Liver (tissue), 9 donors: ENCODE data around the gene ETS2. TPM values are rescaled to one million over a fixed set of nuclear protein-coding genes. Genes with fewer than 3 reads are reported as not detected.
A peak's percentile ranks its signal among the peaks of the same experiment; 100 is the strongest.

Experiments used
- DNase-seq: peaks from one replicate; pipeline ENCODE4 v3.0.0-alpha.2; 2017; ENCODE audit warnings: low spot score
- H3K27ac ChIP-seq, 2 donors: one replicate each; pipeline ENCODE4 v1.7.0; 2013; ENCODE audit warnings: inconsistent platforms in 2 of 2, low read length in 2 of 2, control low read depth in 1 of 2, low read depth in 1 of 2, mild to moderate bottlenecking in 1 of 2
- H3K27me3 ChIP-seq, 4 donors: one replicate each; pipeline versions ENCODE4 v1.6.1 to v1.7.0; 2013; ENCODE audit warnings: low read length in 3 of 4, inconsistent platforms in 1 of 4, mild to moderate bottlenecking in 1 of 4, moderate library complexity in 1 of 4; ENCODE audit not compliant: control insufficient read depth in 4 of 4, insufficient read depth in 4 of 4
- H3K36me3 ChIP-seq, 4 donors: one replicate each; pipeline versions ENCODE4 v1.6.1 to v1.7.0; 2013; ENCODE audit warnings: low read length in 3 of 4, mild to moderate bottlenecking in 3 of 4, low read depth in 1 of 4, moderate library complexity in 1 of 4; ENCODE audit not compliant: control insufficient read depth in 4 of 4, insufficient read depth in 3 of 4
- H3K4me1 ChIP-seq, 4 donors: one replicate each; pipeline versions ENCODE4 v1.6.1 to v1.7.0; 2013; ENCODE audit warnings: low read length in 3 of 4, mild to moderate bottlenecking in 3 of 4, moderate library complexity in 1 of 4; ENCODE audit not compliant: control insufficient read depth in 4 of 4, insufficient read depth in 4 of 4
- H3K4me3 ChIP-seq, 3 donors: one replicate each; pipeline versions ENCODE4 v1.6.1 to v1.7.0; 2013; ENCODE audit warnings: low read length in 3 of 3, control low read depth in 1 of 3, low read depth in 1 of 3, mild to moderate bottlenecking in 1 of 3
- H3K9ac ChIP-seq, 2 donors: one replicate each; pipeline ENCODE4 v1.7.0; 2013; ENCODE audit warnings: low read length in 2 of 2, mild to moderate bottlenecking in 2 of 2, moderate library complexity in 2 of 2, control low read depth in 1 of 2, low read depth in 1 of 2
- H3K9me3 ChIP-seq, 4 donors: one replicate each; pipeline versions ENCODE4 v1.6.1 to v1.7.0; 2013; ENCODE audit warnings: low read length in 3 of 4; ENCODE audit not compliant: control insufficient read depth in 4 of 4
- EGR1 ChIP-seq, 2 donors: IDR thresholded peaks; 2 replicates each; pipeline ENCODE4 v1.6.1; 2016 to 2018; ENCODE audit warnings: antibody characterized with exemption in 2 of 2, low read depth in 2 of 2
- FOXA1 ChIP-seq: IDR thresholded peaks from 2 replicates; pipeline ENCODE4 v1.6.1; 2016; ENCODE audit warnings: antibody characterized with exemption
- FOXA2 ChIP-seq: IDR thresholded peaks from 2 replicates; pipeline ENCODE4 v1.6.1; 2016; ENCODE audit warnings: antibody characterized with exemption
- GABPA ChIP-seq, 2 donors: IDR thresholded peaks in 1 of 2; conservative IDR thresholded peaks in 1 of 2; 2 replicates each; pipeline ENCODE4 v1.6.1; 2016; ENCODE audit warnings: antibody characterized with exemption in 2 of 2, mild to moderate bottlenecking in 1 of 2, moderate library complexity in 1 of 2
- HNF4A ChIP-seq, 2 donors: conservative IDR thresholded peaks; 2 replicates each; pipeline ENCODE4 v1.6.1; 2016; ENCODE audit warnings: antibody characterized with exemption in 2 of 2, mild to moderate bottlenecking in 2 of 2
- HNF4G ChIP-seq: IDR thresholded peaks from 2 replicates; pipeline ENCODE4 v1.6.1; 2016; ENCODE audit warnings: antibody characterized with exemption
- MAX ChIP-seq: IDR thresholded peaks from 2 replicates; pipeline ENCODE4 v1.6.1; 2016; ENCODE audit warnings: antibody characterized with exemption
- NR2F2 ChIP-seq: IDR thresholded peaks from 2 replicates; pipeline ENCODE4 v1.6.1; 2016; ENCODE audit warnings: antibody characterized with exemption
- RAD21 ChIP-seq, 2 donors: IDR thresholded peaks; 2 replicates each; pipeline ENCODE4 v1.6.1; 2016; ENCODE audit warnings: antibody characterized with exemption in 2 of 2, mild to moderate bottlenecking in 2 of 2
- RXRA ChIP-seq, 2 donors: IDR thresholded peaks; 2 replicates each; pipeline ENCODE4 v1.6.1; 2017 to 2018; ENCODE audit warnings: antibody characterized with exemption in 2 of 2, mild to moderate bottlenecking in 1 of 2
- SP1 ChIP-seq: IDR thresholded peaks from 2 replicates; pipeline ENCODE4 v1.6.1; 2018; ENCODE audit warnings: antibody characterized with exemption, mild to moderate bottlenecking
- YY1 ChIP-seq: IDR thresholded peaks from 2 replicates; pipeline ENCODE4 v1.6.1; 2016; ENCODE audit warnings: antibody characterized with exemption, mild to moderate bottlenecking
- ZBTB33 ChIP-seq: IDR thresholded peaks from 2 replicates; pipeline ENCODE4 v1.6.1; 2016; ENCODE audit warnings: antibody characterized with exemption
- WGBS: extraction: QIAGEN DNeasy Blood & Tissue Kit; methylation state at CpG from one replicate; pipeline ENCODE4 v1.1.7; 2013; 5-methylcytosine and 5-hydroxymethylcytosine counted together
- polyA plus RNA-seq, 2 donors: library from polyadenylated mRNA; stranded (reverse) in 1 of 2; unstranded in 1 of 2; fragments of 200-250 nt in 1 of 2; fragments of >200 nt in 1 of 2; fragmentation: Nextera tagmentation in 1 of 2; extraction: Ambion mirVana in 1 of 2; gene quantifications; one replicate each; pipeline versions ENCODE4 v1.2.1 to v1.2.3, GENCODE V29; 2013 to 2015
- total RNA-seq, 2 donors: library from RNA; depleted of rRNA; stranded (reverse); fragments of >200 nt; gene quantifications; one replicate each; pipeline ENCODE4 v1.2.3, GENCODE V29; 2014
- TF ChIP-seq, protein P1 (sequence below): IDR thresholded peaks from 2 replicates; pipeline ENCODE4 v1.6.1; 2016; ENCODE audit warnings: antibody characterized with exemption
- TF ChIP-seq, protein P2 (sequence below): IDR thresholded peaks from 2 replicates; pipeline ENCODE4 v1.6.1; 2016; ENCODE audit warnings: antibody characterized with exemption, mild to moderate bottlenecking
- TF ChIP-seq, protein P3 (sequence below): fragments of 150-350 bp; IDR thresholded peaks from 2 replicates; pipeline ENCODE4 v1.5.1; 2017; ENCODE audit warnings: improper control_type of control experiment, low read depth, low read length; ENCODE audit not compliant: missing input control
- donor health status: healthy.
- donor health status: healthy.
- donor health status: healthy.
- donor health status: healthy.
- donor health status: healthy.

ETS2 gene
- total and polyA plus RNA-seq, 4 donors: 20.2 to 90.7 (median 41.8) TPM

DNA sequence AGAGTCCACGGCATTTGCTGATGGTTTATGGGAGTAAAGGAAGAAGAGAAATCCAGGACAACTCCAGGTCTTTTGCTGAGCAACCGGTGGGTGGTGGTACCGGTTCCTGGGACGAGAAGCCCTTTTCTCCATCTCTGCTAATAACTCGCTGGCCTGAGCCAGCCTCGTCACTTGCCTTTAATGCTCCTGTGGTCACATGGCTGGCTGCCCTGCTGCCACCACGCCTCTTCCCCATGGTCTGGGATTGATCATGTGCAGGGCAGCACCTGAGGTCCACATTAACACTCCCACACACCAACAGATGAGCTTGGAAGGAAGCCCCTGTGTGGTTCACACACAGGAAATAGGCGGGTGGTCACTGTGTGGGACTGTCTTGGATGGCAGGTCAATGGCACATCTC is 10.3 kb upstream of the ETS2 start:
- no peaks in the 10 kb centered on the region for H3K36me3 ChIP-seq
- WGBS: 87% methylated on average over 8 of the region's 8 CpGs
- H3K4me3 ChIP-seq: no peak overlapping the region
- peaks cover 2 to 12% (median 4%) of the 10 kb centered on the region in 4 donors for H3K4me1 ChIP-seq
- H3K9ac ChIP-seq: no peak overlapping the region
- no peak for DNase-seq
- H3K9me3 ChIP-seq: no peaks in the 10 kb centered on the region
- TF ChIP-seq, protein P1, sequence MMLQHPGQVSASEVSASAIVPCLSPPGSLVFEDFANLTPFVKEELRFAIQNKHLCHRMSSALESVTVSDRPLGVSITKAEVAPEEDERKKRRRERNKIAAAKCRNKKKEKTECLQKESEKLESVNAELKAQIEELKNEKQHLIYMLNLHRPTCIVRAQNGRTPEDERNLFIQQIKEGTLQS: no peak
- no peak for TF ChIP-seq GABPA (IDR thresholded peaks at IDR 0.05 in 1 of 2, conservative IDR thresholded peaks at IDR 0.05 in 1 of 2)
- no peak for TF ChIP-seq EGR1 (IDR thresholded peaks at IDR 0.05; ENCODE audit: low read depth in 2 of 2)
- TF ChIP-seq HNF4A (conservative IDR thresholded peaks at IDR 0.05): no peak
- no peak for TF ChIP-seq FOXA2
- TF ChIP-seq RAD21 (IDR thresholded peaks at IDR 0.05): no peak
- H3K27me3 ChIP-seq: no peaks in the 10 kb centered on the region
- peak overlapping the region; percentile 32 to 81 for H3K27ac ChIP-seq

GRCh38 chr21:38796424-38796823 is 9.3 kb upstream of the ETS2 start:
- Histone ChIP-seq H3K27me3 (no peaks in the 10 kb centered on the region), H3K9ac (no peak overlapping the region), H3K4me3 (no peak overlapping the region), H3K9me3 (no peaks in the 10 kb centered on the region), H3K36me3 (no peaks in the 10 kb centered on the region), H3K27ac (no peak overlapping the region), H3K4me1 (peaks cover 2 to 12% (median 4%) of the 10 kb centered on the region in 4 donors)
- 94% methylated on average over 5 of the region's 5 CpGs for WGBS
- DNase-seq: no peak
- TF ChIP-seq, protein P2, sequence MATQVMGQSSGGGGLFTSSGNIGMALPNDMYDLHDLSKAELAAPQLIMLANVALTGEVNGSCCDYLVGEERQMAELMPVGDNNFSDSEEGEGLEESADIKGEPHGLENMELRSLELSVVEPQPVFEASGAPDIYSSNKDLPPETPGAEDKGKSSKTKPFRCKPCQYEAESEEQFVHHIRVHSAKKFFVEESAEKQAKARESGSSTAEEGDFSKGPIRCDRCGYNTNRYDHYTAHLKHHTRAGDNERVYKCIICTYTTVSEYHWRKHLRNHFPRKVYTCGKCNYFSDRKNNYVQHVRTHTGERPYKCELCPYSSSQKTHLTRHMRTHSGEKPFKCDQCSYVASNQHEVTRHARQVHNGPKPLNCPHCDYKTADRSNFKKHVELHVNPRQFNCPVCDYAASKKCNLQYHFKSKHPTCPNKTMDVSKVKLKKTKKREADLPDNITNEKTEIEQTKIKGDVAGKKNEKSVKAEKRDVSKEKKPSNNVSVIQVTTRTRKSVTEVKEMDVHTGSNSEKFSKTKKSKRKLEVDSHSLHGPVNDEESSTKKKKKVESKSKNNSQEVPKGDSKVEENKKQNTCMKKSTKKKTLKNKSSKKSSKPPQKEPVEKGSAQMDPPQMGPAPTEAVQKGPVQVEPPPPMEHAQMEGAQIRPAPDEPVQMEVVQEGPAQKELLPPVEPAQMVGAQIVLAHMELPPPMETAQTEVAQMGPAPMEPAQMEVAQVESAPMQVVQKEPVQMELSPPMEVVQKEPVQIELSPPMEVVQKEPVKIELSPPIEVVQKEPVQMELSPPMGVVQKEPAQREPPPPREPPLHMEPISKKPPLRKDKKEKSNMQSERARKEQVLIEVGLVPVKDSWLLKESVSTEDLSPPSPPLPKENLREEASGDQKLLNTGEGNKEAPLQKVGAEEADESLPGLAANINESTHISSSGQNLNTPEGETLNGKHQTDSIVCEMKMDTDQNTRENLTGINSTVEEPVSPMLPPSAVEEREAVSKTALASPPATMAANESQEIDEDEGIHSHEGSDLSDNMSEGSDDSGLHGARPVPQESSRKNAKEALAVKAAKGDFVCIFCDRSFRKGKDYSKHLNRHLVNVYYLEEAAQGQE: no peak
- no peak for TF ChIP-seq YY1
- TF ChIP-seq SP1: no peak
- TF ChIP-seq FOXA1: no peak
- TF ChIP-seq MAX: no peak
- no peak for TF ChIP-seq FOXA2
- no peak for TF ChIP-seq NR2F2
- no peak for TF ChIP-seq GABPA (IDR thresholded peaks at IDR 0.05 in 1 of 2, conservative IDR thresholded peaks at IDR 0.05 in 1 of 2)
- no peak for TF ChIP-seq RXRA (IDR thresholded peaks at IDR 0.05)
- TF ChIP-seq EGR1 (IDR thresholded peaks at IDR 0.05; ENCODE audit: low read depth in 2 of 2): no peak
- TF ChIP-seq, protein P1: no peak
- TF ChIP-seq, protein P3, sequence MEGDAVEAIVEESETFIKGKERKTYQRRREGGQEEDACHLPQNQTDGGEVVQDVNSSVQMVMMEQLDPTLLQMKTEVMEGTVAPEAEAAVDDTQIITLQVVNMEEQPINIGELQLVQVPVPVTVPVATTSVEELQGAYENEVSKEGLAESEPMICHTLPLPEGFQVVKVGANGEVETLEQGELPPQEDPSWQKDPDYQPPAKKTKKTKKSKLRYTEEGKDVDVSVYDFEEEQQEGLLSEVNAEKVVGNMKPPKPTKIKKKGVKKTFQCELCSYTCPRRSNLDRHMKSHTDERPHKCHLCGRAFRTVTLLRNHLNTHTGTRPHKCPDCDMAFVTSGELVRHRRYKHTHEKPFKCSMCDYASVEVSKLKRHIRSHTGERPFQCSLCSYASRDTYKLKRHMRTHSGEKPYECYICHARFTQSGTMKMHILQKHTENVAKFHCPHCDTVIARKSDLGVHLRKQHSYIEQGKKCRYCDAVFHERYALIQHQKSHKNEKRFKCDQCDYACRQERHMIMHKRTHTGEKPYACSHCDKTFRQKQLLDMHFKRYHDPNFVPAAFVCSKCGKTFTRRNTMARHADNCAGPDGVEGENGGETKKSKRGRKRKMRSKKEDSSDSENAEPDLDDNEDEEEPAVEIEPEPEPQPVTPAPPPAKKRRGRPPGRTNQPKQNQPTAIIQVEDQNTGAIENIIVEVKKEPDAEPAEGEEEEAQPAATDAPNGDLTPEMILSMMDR: no peak
- no peak for TF ChIP-seq HNF4G
- no peak for TF ChIP-seq ZBTB33
- TF ChIP-seq HNF4A (conservative IDR thresholded peaks at IDR 0.05): no peak
- no peak for TF ChIP-seq RAD21 (IDR thresholded peaks at IDR 0.05)
